GM12873 (cell line): ENCODE data around the gene AKNAD1.

ENCODE experiments used
- CTCF ChIP-seq: IDR thresholded peaks from 2 replicates; pipeline ENCODE4 v1.5.1; 2012; ENCODE audit warnings: low read depth, mild to moderate bottlenecking, moderate library complexity, low read length, control low read depth; ENCODE audit not compliant: insufficient read depth; ENCODE audit errors: missing control alignments

The AKNAD1 gene

DNA sequence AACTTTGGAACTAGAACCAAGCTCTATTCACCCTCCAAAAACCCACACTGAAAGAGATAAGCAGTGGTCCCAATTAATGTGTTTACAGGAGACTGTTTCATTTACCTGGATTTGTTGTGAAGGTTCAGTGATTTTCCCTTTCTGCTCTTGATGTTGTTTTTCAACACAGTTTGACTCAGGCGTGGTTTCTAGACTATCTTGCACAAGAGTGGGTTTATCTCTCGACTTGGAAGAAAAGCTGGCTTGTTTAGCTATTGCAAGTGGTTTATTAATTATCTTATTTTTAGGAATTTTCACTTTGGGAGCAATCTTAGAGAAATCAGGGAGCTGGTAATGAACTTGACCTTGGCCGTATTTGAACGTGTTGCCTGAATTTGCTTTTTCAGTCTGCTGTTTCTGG lies 5.3 kb downstream of the AKNAD1 start:
- TF ChIP-seq CTCF, result no peak

GRCh38 chr1:108850929-108851328 lies 6.0 kb downstream of the AKNAD1 start:
- TF ChIP-seq CTCF, result no peak

DNA sequence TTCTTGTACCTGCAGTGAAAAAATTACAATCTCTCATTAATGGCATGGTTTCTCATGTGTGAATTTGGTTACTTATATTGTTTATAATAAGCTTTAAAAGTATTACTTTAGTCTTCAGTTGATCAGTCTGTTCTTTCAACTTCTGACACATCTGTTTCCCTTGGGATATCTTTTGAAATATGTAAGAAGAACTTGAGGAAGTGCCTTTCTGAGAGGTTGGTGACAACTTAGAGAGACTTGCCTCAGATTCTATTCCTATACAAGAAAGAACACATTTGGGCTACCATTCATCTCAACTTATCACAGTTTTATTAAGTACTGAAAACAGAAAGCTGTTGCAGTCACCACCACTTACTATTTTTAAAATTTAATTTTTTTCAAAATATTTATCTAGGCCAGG lies 8.1 kb downstream of the AKNAD1 start:
- TF ChIP-seq CTCF, result no peak

DNA sequence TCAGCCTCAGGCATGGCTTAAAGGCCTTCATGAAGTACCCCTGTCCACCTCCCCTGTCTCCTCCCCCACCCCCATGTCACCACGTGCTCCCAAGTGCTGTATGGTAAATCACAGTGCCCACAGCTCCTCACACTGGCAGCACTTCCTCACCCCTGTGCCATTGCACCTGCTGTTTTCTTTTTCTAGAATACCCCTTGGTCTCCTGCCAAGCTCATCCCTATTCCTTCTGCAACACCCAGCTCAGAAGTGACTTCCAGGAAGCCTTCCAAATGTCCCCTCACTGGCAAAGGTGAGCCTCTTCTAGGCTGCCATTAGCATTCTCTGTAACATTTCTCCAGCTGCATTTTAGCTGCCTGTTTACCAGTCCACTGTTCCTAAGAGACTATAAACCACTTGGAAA lies 9.4 kb downstream of the AKNAD1 start:
- TF ChIP-seq CTCF, result no peak

DNA sequence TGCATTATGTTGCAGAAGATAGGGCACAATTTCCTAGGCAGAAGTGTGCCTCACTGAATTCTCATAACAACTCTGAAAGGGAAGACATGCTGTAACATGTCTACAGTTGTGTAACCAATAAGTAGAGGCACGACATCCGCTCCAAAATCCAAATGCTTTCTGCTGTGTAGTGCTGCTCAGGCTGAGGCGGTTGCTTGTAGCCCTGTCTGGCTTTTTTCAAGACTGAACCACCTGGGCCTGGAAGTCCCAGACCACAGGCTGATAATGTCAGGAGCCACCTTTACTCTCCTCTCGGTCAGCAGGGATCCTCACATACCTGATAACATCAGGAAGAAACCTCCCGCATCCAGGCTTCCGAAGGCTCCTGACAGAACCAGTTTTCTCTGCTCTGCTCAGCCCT lies 10.9 kb downstream of the AKNAD1 start:
- no peak for TF ChIP-seq CTCF

- TF ChIP-seq CTCF, result no peak
Measured at GRCh38 chr1:108845446-108845845, 11.4 kb downstream of the AKNAD1 start.

DNA sequence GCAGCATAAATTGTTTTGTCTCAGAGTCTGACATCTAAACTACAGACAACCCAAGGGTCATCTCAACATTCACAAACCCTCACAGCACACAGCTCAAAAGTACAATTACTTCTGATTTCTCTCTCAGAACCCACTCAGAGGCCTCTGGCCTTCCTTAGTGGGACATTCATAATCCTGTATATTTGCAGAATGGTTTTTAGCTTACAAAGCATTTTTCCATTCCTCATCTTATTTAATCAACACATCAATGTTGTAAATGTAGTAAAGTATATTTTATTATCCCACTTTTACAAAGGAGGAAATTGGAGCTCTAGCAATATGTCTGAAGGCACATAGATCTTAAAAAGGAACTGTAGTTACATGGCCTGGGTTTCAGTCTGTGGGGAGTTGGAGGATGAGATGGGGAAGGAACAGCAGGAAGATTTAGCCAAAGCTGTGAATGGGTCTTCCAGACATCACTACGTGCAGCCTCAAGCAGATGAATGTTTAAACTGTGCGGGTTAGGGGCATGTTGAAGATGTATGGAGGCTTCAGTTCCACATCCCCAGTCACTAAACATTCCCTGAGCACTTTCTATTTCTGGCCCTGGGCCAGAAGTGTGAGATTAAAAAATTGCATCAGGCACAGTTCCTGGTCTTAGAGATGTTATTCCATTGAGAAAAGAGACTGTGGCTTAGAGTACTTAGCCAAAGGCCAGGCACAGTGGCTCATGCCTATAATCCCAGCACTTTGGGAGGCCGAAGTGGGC lies 13.3 kb downstream of the AKNAD1 start:
- TF ChIP-seq CTCF, result no peak
